NT2/D1 (cell line): ENCODE results near the gene ARHGEF33.

Experiments used
- SUZ12 ChIP-seq: IDR thresholded peaks from 2 replicates; pipeline ENCODE4 v1.6.1; 2011; ENCODE audit not compliant: insufficient read length, insufficient read depth; ENCODE audit errors: extremely low read depth
- YY1 ChIP-seq: IDR thresholded peaks from 2 replicates; pipeline ENCODE4 v1.6.1; 2011; ENCODE audit not compliant: insufficient read length, insufficient read depth
- ZNF274 ChIP-seq: IDR thresholded peaks from 2 replicates; pipeline ENCODE4 v1.6.1; 2011; ENCODE audit warnings: mild to moderate bottlenecking, low read depth, low read length

DNA sequence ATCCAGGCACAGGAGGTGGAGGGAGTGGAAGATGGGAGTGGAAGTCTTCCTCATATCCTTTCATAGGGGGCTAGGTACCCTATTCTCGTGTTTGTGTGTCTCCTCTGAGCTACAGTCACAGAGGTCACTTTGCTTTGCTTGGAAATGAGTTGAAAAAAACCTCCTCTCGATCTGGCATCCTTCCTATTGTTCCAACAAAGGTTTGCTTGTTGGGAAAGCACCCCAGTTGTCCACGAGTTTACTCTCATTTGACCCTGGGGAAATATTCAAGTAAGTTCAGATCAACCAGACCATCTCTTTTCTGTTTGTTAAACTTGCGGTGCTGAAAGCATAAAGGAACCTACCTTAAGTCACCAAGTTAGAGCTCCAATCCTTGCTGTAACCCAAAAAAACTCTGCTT lies 59.3 kb downstream of the ARHGEF33 start:
- no peak for TF ChIP-seq SUZ12
- TF ChIP-seq YY1, result no peak
- no peak for TF ChIP-seq ZNF274
